NCI-H2107 treated with DMSO at 0.1 percent for 48 hours (cell line): ENCODE data around the gene DNMT1.
"Not testable (repeated sequence)": the region's sequence is repeated elsewhere in the genome, so short reads cannot be mapped to it uniquely, and the experiment has no call there.

Experiments used
- DNase-seq: peaks from one replicate; lab custom pipeline; 2025; ENCODE audit not compliant: unreplicated experiment; lab: John Stamatoyannopoulos, UW

Gene DNMT1

DNA sequence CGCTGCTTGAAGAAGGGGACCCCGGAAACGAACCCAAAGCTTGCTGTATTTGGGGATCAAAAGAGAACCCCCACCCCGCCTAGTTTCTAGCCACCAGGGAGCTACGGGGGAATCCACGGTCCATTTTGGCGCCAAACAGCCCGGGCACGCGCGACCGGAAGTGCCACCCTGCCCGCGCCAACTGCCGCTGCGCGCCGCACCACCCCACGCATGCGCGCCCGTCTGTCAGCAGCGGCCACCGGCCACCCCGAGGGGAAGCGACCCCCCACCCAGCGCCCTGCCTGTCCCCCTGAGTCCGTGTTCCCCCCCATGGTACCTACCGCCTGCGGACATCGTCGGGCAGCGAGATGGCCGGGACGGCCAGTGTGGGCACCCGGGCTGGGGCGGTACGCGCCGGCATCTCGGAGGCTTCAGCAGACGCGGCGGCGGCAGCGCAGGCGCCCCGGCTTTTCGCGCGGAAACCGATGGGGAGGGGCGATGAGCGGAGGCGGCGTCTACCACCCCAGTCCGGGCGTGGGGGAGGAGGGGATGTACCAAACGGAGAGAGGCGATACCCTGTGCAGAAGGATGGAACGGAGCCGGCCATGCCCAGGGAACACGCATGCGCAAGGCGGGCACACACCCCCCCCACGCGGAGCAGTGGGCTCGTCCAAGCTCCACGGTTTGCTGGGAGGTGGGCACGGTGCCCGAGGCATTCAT is at the start of gene DNMT1:
TSS of gene DNMT1 (minus strand) at position 454 of the 699 bp plus-strand sequence. CDS start at position 400, 54 bp downstream.
- DNase-seq: peak; percentile 95

DNA sequence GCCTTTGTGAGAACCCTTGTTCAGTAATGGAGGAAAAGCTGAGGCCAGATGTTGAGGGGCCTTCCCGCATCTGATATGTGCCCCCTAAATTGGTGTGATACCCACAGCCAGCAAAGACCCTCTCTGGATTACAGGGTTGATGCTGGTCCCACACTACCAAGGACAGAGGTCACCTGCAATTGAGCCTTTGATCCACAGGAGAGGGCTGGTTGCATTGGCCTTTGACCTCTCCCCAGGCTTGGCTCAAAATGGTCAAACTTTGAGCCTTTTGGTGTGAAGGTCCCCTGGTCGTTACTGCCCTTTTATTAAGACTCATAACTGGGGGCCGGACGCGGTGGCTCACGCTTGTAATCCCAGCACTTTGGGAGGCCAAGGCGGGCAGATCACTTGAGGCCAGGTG is 48.9 kb upstream of the DNMT1 start:
- no peak for DNase-seq

DNA sequence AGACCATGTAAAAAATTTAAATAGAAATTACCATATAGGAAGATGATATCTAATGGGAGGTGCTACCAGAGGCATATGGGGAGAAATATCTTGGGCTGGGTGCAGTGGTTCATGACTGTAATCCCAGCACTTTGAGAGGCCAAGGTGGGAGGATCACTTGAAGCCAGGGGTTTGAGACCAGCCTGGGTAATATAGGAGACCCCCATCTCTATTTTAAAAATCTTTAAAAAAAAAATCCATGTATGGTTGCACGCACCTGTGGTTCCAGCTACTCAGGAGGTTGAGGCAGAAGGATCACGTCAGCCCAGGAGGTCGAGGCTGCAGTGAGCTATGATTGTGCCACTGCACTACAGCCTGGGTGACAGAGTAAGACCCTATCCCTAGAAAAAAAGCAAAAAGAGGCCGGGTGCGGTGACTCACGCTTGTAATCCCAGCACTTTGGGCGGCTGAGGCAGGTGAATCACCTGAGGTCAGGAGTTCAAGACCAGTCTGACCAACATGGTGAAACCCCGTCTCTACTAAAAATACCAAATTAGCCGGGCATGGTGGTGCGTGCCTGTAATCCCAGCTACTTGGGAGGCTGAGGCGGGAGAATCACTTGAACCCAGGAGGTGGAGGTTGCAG is 47.2 kb upstream of the DNMT1 start:
- not testable (repeated sequence) for DNase-seq

DNA sequence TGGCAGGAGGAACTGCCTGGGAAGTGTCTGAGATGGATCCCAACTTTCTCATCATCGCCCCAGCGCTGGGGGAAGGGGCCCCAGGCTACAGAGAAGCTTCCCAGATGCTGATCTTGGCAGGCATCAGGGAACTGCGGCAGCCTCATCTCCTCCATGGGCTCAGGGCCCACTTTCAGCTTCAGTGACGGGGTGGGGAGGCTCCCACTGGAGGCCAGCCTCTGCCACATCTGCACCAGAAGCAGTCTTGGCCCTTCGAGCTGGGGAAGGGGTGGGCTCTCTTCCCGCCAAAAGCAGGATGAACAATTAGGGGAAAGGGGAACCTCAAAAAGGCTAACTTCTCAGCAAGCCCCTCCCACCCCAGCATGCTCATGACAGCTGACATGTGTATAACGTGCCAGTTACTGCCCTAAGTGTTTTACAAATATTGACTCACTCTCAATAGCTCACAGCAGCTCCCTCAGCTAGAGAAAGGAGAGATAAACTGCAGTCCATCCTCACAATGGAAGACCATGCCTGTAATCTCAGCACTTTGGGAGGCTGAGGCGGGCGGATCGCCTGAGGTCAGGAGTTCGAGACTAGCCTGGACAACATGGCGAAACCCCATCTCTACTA is 43.5 kb upstream of the DNMT1 start:
- DNase-seq: peak; percentile 16

DNA sequence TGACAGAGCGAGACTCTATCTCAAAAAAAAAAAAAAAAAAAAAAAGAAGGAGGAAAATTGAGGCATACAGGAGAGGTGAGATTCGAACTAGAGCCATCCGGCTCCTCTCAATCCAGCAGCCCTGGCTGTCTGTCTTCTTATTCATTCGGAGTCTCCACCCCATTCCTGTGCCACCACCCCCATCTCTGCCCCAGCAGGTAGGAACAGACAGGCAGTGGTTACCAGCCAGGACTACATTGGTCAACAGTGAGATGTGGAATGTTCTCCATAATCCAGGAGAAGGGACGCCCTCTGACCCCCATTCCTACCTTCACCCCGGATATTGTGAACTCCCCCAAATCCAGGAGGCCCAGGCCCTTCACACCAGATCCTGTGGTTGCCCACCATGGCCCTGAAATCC is 42.9 kb upstream of the DNMT1 start:
- no peak for DNase-seq

DNA sequence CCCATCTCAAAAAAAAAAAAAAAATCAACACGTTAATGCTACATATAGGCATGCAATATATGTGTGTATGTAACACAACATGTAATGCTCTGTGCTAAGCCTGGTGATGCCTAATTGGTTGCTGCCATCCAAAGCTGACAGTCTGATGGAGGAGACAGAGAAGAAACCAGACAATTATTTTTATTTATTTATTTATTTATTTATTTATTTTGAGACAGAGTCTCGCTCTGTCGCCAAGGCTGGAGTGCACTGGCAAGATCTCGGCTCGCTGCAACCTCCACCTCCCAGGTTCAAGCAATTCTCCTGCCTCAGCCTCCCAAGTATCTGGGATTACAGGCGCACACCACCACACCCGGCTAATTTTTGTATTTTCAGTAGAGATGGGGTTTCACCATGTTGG is 40.7 kb upstream of the DNMT1 start:
- DNase-seq: not testable (repeated sequence)

DNA sequence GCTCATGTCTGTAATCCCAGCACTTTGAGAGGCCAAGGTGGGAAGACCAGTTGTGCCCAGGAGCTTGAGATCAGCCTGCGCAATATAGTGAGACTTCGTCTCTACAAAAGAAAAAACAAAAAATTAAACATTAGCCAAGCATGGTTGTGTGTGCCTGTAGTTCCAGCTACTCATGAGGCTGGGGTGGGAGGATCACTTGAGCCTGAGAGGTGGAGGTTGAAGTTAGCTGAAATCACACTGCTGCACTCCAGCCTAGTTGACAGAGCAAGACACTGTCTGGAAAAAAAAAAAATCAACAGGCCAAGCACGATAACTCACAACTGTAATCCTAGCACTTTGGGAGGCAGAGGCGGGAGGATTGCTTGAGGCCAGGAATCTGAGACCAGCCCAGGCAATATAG is 40.2 kb upstream of the DNMT1 start:
- no peak for DNase-seq

DNA sequence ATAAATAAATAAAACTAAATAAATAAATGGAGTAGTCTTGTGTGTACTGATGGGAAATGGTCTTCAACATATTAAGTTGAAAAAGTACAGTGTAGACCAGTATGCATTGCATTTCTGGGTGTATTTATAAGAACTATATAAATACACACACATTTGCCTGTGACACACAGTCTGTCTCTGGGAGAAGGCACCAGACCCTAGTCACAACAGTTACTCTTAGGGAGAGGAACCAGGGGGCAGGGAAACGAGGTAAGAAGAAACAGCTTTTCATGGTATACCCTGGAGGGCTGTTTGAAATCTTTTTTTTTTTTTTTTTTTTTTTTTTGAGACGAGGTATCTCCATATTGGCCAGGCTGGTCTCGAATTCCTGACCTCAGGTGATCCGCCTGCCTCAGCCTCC is 39.2 kb upstream of the DNMT1 start:
- no peak for DNase-seq

DNA sequence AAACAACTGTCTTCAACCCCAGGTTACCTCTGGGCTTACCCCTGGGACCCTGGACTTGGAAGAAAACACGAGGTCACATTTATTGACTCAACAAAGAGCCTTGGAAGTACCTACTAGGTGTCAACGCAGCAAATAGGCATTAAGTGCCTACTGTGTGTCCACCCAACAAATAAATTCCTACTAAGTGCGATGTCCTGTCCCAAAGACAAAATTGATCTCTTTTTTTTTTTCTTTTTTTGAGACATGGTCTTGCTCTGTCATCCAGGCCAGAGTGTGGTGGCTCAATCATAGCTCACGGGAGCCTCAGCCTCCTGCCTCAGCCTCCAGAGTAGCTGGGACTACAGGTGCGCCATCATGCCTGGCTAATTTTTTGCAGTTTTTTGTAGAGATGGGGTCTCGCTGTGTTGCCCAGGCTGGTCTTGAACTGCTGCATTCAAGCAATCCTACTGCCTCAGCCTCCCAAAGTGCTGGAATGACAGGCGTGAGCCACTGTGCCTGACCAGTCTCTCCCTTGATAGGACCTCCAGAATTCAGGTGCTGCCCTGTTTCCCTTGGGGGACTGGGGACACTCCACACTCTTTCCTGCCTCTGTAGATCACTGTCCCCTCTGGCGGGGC is 37.0 kb upstream of the DNMT1 start:
- DNase-seq: no peak

DNA sequence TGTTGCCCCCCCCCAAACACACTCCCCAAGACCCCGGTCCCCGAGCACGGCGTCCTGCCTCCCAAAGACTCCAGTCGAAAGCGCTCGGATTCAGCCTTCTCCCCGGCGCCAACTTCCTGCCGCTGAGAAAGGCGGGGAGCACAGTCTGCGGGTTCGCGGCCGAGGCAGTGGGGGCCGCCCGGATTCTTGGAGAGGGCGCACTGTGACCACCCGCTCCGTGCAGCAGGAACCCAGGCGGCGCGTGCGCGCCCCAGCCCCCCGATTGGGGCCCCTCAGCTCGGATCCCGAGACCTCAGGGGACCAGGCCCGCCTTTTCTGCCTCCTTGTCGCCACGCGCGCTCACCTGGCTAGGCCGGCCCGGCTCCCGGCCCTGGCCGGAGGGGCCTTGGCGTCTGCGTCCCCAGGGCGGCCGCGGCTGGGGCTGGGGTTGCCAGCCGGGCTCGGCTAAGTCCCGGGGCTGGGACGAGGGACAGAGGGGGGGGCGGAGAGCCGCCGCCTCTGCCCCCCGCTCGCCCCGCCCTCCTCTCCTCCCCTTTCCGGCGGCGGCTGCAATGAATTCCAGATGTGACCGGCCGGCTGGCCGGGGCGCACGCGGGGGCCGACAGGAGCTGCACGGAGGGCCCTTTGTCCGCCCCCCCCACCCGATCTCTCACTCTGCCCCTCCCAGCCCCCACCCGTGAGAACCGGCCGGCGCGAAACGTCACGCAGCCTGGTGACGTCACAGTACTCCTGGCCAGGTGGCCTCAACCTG is 36.3 kb upstream of the DNMT1 start, which contains the start of gene S1PR2:
TSS of gene S1PR2 (minus strand) at position 471 of the 751 bp plus-strand sequence. CDS start 6,426 bp downstream, outside the sequence.
- no peak for DNase-seq

DNA sequence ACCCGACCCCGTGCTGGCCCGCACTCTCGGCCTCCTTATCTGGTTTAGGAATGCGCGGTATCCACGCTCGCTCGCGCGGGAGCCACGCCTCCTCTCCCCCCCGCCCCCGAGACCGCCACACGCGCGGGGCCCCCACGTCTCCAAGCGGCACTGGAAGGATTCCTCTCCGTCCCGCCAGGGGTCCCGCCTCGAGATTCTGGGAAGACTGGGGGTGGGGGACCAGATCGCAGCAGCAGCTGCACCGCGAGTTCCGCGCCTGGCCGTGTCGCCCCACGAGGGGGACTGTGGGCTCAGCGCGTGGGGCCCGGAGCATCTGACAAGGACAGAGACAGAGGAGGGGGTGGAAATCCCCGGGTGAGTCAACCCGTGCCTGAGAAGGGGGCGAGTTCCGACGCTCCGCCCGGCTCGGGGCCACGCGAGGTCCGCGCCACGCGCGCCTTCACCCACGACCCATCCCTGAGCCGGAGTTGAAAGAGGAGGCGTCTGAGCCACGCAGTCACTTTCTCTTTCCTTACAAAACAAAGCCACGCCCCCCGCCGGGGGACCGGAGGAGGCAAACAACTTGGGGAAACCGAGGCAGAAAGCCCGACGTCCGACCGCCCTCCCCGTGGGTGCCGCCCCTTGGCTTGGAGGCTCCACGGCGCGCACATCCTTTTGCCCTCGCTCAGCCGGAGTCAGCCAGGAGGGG is 35.6 kb upstream of the DNMT1 start:
- DNase-seq: no peak

DNA sequence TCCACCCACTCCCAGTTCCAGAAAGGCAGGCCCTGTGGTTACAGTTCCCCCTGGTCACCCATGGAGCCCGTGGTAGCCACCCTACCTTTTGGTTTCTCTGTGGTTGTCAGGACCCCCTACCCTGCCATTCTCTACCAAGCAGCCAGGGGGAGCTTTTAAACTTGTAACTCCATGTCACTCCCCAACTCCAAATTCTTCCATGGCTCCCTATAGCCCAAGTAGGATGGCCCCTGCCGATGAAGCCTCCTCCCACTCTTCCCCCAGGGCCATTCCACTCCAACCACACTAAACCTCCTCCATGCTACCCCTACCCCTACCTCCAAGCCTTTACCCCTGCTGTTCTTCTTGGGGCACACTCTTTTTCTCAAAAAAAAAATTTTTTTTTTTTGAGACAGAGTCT is 34.2 kb upstream of the DNMT1 start:
- DNase-seq: no peak

DNA sequence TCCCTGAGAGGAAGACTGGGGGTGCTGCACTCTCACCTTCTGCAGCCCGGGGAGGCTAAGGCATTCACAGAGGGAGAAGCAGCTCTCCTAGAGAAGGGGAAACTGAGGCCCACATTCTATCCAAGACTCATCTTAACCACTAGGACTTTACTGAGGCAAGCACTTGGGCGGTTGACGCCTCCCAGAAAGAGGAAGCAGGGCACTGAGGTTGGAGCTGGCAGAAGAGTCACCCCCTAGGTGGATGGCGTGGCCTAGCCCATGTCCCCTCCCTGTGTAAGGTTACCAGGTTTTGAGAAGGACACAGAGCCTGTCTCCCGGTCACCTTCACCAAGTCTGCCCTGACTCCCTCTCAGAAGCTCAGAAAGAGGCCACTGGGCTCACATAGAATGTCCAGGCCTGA is 33.6 kb upstream of the DNMT1 start:
- no peak for DNase-seq

DNA sequence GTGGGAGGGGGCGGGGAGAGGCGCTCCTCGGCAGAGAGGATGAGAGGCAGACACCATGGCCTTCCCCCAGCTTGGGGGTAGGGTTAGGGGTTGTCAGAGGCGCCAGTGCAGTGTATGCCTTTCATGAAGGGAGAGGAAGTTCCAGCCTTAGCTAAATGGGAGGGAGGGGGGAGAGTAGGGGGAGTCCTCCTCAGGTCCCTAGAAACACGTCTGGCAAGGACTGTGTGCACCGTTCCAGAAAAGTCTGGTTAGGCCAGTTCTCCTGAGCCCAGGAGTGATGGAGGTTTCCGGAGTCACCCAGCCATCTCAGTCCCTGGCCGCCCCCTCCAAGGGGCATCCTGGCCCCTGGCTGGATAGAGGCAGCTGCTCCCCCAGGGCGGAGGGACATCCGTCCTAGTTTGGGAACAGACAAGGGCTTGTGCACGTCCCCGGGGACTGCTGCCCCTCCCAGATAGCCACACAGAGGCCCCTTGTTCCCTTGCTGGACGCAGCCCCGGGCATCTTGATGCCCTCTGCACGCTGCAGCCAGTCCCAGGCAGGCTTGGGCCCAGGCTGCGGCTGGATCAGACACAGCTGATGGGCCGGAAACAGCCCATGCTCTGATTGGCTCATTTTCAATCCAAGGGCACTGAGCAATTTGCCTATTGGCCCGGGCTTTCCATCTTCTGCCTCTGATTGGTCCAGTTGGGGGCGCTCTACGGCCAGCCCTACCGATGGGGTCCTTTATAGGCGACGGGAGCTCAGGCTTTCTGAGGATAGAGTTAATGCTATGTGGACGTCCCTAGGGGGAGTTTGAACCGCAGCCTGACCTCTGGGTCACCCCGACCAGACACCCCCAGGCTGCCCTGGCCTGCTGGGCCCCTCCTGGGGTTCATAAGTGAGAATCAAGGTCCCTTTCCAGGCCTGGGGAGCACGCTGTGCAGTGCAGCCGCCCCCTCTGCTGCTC is 32.5 kb upstream of the DNMT1 start:
- DNase-seq: no peak

DNA sequence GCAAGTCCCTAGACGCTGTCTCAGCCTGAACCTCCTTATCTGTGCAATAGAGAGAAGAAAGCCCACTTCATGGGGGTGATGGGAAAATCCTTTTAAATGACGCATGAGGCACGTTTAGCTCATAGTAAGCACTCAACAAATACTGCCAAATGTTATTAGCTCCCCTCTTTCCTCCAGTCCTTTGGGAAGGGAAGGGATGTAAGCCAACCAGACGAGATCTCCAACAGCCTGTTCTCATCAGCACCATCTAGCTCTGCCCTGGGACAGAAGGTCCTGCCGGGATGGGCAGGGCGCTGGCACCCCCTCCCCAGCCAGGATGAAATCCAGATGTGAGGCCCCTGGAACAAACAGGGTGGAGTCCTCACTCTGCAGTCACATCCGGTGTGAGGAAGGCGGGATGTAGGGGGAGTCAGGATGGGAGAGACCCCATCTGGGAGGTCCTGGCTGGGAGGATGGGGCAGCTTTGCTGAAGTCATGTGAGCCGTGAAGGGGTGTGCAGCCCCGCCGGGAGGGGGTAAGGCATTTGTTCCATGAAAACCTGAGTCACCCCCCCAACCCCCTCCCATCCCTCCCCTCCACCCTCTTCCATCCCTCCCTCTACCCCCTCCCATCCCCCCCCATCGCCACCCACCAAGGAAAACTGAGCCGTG is 31.7 kb upstream of the DNMT1 start:
- DNase-seq: no peak

DNA sequence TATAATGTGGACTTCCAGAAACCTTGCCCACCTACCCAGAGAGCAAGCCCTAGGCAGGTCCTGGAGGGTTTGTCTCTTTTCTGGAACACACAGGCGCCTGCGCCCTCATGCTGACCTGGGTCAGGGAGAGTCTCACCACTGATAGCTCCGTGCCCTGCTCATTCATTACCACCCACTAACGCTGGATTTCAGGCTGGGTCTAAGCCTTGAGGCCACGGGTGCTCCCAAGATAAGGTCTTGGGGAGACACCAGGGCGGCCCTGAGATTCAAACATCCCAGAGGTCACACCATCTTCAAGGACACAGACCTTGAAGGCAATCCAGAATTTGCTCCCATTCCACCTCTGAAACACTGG is 31.2 kb upstream of the DNMT1 start:
- no peak for DNase-seq

DNA sequence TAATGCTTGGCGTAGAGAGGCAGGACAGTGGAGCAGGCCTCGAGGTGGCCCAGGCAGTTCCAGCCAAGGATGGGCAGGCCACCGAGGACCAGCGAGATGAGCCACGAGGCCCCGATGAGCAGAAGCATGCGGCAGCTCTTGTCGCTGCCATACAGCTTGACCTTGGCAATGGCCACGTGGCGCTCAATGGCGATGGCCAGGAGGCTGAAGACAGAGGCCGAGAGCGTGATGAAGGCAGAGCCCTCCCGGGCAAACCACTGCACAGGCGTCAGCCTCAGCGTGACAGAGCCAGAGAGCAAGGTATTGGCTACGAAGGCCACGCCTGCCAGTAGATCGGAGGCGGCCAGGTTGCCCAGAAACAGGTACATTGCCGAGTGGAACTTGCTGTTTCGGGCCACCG is 29.6 kb upstream of the DNMT1 start:
- no peak for DNase-seq

DNA sequence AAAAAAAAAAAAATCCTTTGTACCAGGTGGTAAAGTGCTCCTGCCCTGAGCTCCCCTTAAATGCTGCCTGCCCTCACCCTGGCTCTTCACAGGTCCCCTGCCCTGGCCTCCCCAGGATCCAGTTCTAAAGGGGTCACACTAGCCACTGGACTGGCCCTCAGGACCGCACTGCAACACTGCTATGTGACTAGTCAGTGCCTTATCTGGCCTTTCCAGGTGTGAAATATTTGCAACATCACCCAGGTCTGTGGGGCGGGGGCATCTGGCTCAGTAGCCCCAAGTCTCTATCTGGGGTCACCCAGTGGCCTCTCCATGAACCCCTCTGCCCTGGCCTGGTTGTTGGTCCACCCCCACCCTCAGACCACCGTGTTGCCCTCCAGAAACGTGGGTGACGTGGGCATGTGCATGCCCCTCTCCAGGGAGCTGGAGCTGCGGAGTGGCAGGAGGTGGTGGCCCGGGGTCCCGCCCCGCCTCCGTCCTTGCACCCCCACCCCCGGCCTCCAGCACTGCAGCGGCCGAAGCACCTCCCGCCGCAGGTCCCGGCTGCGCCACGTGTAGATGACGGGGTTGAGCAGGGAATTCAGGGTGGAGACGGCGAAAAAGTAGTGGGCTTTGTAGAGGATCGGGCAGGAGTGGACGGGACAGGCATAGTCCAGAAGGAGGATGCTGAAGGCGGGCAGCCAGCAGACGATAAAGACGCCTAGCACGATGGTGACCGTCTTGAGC is 28.9 kb upstream of the DNMT1 start:
- DNase-seq: no peak
